Measurements from ENCODE around the gene TAL1.

- no peak for TF ChIP-seq CTCF (IDR thresholded peaks at IDR 0.05; ENCODE audit: low read length)
- TF ChIP-seq EZH2 (IDR thresholded peaks at IDR 0.05; ENCODE audit: borderline replicate concordance, low read length): no peak
These were observed 40.0 kb downstream of the TAL1 start for GRCh38 chr1:47191940-47192457.

Measured in OCI-LY1 (cell line).